Fibroblast of skin of scalp (primary cell): ENCODE data around the gene TBL1Y. TPM values are rescaled to one million over a fixed set of nuclear protein-coding genes. Genes with fewer than 3 reads are reported as not detected.
"Not testable (repeated sequence)": the region's sequence is repeated elsewhere in the genome, so short reads cannot be mapped to it uniquely, and the experiment has no call there.

ENCODE experiments used
- DNase-seq: peaks from one replicate; pipeline ENCODE4 v3.0.0-alpha.2; 2013
- polyA plus RNA-seq, 2 experiments: library from polyadenylated mRNA; unstranded; fragments of 120-200 nt; gene quantifications; one replicate each; pipeline ENCODE4 v1.2.1, GENCODE V29; 2013; ENCODE audit not compliant: insufficient read length in 2 of 2

The TBL1Y gene
- polyA plus RNA-seq (2013, experiment 1 of 2; ENCODE audit: insufficient read length) = not detected
- not detected for polyA plus RNA-seq (2013, experiment 2 of 2; ENCODE audit: insufficient read length)

GRCh38 chrY:6910372-6911252 is at the start of gene TBL1Y:
Gene TBL1Y, plus strand, starts transcription at chrY:6910697. Its CDS starts 114,388 bp downstream, at chrY:7025085.
- no peak for DNase-seq

- DNase-seq = no peak
These were observed 16.0 kb upstream of the TBL1Y start for GRCh38 chrY:6894496-6894895.

DNA sequence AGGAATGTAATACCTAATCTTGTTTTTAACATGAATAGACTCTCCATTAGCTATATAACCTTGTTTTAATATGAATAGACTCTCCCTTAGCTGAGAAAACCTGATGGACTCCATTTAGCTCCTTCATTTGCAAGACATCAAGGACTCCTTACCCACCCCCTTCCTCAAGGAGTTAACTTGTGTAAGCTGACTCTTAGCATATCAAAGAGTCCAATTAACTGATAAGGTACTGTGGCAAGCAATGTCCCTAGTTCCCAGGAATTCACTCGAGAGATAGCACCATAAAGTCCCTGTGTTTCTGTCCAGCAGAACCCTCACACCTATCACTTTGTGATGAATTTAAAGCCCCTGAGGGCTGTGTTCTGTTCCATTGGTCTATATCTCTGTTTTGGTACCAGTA is 15.3 kb upstream of the TBL1Y start:
- no peak for DNase-seq

GRCh38 chrY:6902116-6902515 is 8.4 kb upstream of the TBL1Y start:
- not testable (repeated sequence) for DNase-seq

GRCh38 chrY:6907591-6907990 is 2.9 kb upstream of the TBL1Y start:
- no peak for DNase-seq

- DNase-seq = not testable (repeated sequence)
These were observed 2.5 kb upstream of the TBL1Y start for GRCh38 chrY:6908021-6908420.

DNA sequence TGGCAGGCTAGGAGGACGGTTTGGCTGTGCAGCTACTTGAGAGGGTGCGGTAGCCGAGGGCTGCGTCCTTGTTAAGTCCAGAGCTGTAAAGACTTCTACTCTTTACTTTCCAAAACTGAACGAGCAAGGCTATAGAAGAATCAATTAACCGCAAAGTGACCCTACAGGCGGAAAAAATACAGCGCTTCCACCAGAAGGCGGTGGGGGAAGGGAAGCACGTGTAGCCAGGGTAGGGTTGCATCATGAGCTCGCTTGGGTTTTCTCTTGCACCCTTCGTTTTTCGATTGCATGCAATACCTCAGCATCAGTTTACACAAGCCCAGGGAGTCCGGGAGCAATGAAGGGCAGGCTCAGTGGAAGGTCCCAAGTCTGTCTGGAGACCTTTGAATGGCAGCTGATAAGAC is 1.4 kb upstream of the TBL1Y start:
- DNase-seq = no peak

- no peak for DNase-seq
These were observed 641 bp upstream of the TBL1Y start for GRCh38 chrY:6909856-6910255.

DNA sequence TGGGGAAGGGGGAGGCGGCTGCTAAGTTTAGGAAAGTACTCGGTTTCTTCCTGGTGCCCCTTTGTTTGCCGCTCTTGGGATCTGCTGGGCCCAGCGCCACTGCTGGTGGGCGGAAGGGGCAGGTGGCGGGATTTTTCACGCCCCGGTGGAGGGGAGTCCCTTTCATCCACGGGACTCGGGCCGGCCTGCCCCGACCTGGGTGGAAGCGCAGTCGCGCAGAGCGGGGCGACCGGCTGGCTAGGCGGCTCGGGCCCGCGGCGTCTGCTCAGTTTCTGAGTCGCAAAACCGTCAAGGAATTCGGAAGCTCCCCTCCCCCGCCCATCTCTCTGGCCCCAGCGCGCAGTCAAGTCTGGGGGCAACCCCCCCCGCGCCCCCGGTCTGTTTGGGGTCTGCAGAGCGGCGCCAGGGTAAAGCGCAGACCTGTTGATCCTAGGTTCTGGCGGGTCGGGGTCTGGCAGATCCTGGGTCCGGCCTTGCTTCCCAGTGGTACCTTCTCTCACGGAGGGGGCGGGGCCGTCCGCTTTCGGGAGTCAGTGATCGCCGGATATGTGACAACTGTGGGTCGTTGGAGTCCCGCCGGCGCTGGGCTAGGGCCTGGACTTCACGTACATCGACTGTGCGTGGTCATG is 870 bp downstream of the TBL1Y start, which contains the start of gene AMELY:
Gene AMELY (minus strand): TSS at position 500 of the 629 bp plus-strand sequence. CDS start 39,144 bp downstream, outside the sequence.
- no peak for DNase-seq

- DNase-seq = no peak
These were observed 2.9 kb downstream of the TBL1Y start for GRCh38 chrY:6913362-6913761.

DNA sequence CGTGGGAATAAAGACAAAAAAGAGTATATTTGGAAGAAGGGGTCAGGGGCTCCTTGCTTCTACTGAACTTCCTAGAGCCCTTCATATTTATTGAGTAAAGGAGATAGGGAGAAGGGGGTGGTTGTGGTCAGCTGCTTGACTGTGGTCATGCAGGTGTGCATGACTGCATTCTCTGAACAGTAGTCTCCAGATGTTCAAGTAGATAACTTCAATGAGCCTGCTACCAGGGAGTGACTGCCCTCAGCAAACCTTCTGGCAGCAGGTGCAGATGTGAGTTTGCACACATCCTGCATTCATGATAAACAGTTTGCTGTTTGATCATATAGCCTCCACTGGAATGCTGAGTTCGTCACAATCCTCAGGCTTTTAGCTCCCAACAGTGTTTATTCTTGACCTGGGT is 10.6 kb downstream of the TBL1Y start:
- no peak for DNase-seq

DNA sequence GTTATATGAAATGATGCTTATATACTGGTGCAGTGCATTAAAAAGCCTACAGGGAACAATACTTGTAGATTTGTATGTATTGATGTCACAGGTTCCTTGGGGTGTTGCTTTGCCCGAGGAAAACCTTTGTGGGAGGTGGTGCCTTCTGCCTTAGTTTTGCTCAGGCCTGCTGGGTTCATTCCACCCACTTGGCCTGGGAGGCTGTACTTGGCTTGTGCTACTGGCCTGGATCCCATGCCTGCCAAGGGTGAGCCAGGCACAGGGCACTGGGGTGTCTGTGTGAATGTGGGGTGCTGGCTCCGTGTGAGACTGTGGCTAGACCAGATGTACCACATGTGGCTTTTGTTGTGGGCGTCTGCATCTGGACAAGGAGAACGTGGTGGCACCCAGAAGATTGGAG is 17.8 kb downstream of the TBL1Y start:
- DNase-seq = no peak

DNA sequence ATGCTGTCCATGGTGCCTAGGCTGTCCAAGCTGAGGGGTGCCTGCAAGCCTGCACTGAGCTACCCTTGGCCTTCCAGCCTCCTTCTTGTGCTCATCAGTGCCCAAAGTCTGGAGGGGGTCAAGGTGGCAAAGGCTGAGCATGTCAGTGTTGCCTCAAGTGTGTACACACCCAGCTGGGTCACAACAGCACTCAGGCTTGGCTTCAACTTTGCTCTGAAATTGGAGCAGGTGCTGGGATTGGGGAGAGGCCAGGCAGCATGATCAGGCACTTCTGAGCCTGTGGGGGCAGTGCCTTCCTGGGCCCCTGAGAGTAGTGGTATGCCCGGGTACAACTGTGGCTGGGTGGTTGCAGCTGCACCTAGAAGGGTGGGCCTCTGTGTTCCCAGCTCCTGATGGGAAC is 18.7 kb downstream of the TBL1Y start:
- no peak for DNase-seq

- DNase-seq = no peak
These were observed 21.4 kb downstream of the TBL1Y start for GRCh38 chrY:6931779-6932396.

DNA sequence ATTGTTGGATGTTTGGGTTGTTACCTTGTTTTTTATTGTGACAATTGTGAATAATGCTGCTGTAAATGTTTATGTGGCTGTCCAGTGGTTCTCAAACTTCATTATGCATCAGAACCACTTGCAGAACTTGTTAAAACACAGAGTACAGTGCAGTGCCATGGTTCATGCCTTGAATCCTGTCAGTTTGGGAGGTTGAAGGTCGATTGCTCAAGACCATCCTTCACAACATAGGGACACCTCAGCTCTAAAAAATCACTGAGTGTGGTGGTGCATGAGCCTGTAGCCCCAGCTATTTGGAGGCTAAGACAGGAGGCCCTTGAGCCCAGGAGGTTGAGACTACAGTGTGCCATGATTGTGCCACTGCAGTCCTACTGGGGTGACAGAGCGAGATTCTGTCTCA is 25.0 kb downstream of the TBL1Y start:
- DNase-seq = no peak

- DNase-seq = no peak
These were observed 37.2 kb downstream of the TBL1Y start for GRCh38 chrY:6947695-6948094.

- DNase-seq = no peak
These were observed 37.9 kb downstream of the TBL1Y start for GRCh38 chrY:6948378-6948777.

DNA sequence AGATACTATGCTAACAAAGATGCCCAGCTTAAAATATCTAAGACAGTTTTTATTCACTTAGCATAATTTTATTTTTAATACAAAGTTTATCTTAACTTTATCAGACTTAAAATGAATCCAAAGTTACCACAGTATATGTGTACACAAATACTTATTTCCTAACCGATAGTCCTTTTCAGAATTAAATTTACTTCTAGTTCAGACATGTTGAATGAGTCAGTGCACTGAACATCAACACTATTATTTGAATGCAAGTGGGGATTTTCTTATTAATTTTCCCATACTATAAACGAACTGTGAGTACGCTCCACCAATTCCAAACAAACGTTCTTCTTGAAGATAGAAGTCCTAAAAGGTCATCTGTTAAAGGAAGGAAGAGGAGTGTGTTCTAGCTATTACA is 39.5 kb downstream of the TBL1Y start:
- DNase-seq = no peak

DNA sequence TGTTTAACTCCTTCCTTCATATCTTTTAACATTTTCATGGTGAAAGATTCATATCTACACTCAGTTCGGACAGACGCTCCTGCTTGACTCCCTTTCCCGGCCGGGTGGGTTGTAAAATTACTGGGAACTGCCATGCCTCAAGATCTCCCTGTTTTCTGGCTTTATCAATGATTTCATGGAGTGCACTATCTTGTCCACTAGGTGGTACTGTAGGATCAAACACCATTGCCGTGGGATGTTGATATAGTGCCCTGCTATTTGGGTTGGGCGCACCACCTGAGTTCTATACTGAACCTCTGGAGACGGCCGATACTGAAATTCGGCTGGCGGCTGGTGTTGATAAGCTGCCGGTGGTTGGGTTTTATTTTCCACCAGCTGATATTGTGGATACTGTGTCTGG is 54.2 kb downstream of the TBL1Y start:
- peak; percentile 37 for DNase-seq

DNA sequence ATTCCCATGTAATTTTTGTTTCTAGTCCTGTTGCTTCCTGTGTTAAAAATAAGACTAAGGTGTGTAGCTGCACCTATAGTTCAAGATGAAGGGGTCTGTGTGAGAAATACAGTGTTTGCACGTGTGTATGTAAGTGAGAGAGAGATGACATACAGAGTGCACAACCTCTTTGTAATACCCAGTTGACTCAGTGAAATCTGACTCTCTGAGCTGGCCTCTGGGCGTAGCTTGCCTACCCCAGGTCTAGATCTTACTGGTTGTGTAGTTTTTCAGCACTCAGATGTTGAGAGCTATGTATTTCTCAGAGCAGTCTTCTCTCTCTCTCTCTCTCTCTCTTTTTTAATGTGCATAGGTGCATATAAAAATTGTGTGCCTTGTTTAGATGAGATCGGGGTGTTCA is 56.0 kb downstream of the TBL1Y start:
- DNase-seq = no peak

DNA sequence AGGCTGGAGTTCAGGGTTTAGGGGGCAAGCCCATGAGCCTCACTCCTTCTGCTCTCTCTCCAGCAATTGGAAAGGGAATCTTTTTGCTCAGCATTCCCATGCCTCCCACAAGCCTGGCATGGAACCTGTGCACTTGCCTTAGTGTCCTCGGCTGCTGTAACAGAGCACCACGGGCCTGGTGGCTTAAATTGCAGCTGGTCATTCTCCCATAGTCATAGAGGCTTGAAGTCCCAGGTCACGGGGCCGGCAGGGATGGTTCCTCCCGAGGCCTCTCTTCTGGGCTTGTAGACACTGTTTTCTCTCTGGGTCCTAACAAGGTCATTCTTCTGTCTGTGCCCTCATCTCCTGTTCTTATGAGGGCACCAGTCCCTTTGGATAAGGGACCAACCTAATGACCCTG is 57.2 kb downstream of the TBL1Y start:
- no peak for DNase-seq

GRCh38 chrY:6968191-6968590 is 57.7 kb downstream of the TBL1Y start:
- no peak for DNase-seq

GRCh38 chrY:6972271-6972887 is 61.9 kb downstream of the TBL1Y start:
- DNase-seq = no peak
